Measurements from ENCODE around the gene FOXK2. TPM values are rescaled to one million over a fixed set of nuclear protein-coding genes. Genes with fewer than 3 reads are reported as not detected.

The FOXK2 gene
- total RNA-seq, 2 experiments from 2014 or later, result 58.1 to 75.4 TPM

- Mint-ChIP-seq H3K27me3 (no peaks in the 10 kb centered on the region), H3K4me3 (no peak overlapping the region), H3K27ac (no peak overlapping the region), H3K4me1 (peaks cover 10% of the 10 kb centered on the region), H3K36me3 (ENCODE audit: low read depth) (peaks cover 42% of the 10 kb centered on the region), H3K9me3 (ENCODE audit: low read depth) (no peaks in the 10 kb centered on the region)
- CTCF ChIA-PET, result interaction anchor here (0.6 to 1.2 kb wide), 3 partner anchors 19 to 258 kb away, joined by 3 to 6 read pairs (median 3); no protein-coding TSS in a partner anchor
- POLR2A ChIA-PET, result no interaction called here
- ATAC-seq, result no peak
- no peak for DNase-seq
- intact Hi-C loops (cut with DNase I, micrococcal nuclease), result no loop called here
Observed at GRCh38 chr17:82602986-82603710, 83.6 kb downstream of the FOXK2 start.

- Mint-ChIP-seq H3K27me3 (no peaks in the 10 kb centered on the region), H3K9me3 (ENCODE audit: low read depth) (no peaks in the 10 kb centered on the region), H3K4me1 (peaks cover 10% of the 10 kb centered on the region), H3K4me3 (no peak overlapping the region), H3K27ac (no peak overlapping the region), H3K36me3 (ENCODE audit: low read depth) (peaks cover 45% of the 10 kb centered on the region)
- CTCF ChIA-PET, result interaction anchor here (0.6 to 1.2 kb wide), 3 partner anchors 9 to 21 kb away, joined by 3 to 6 read pairs (median 5); no protein-coding TSS in a partner anchor
- intact Hi-C loops (cut with DNase I, micrococcal nuclease), result no loop called here
- peak; percentile 58 for DNase-seq
- peak; percentile 89 for ATAC-seq
- POLR2A ChIA-PET, result interaction anchor here (0.7 kb wide), 1 partner anchor 69 kb away, joined by 3 read pairs; no protein-coding TSS in a partner anchor
Observed at GRCh38 chr17:82603981-82604448, 84.5 kb downstream of the FOXK2 start.

GRCh38 chr17:82604532-82604931 is 85.0 kb downstream of the FOXK2 start:
- intact Hi-C loops (cut with DNase I, micrococcal nuclease), result no loop called here
- Mint-ChIP-seq H3K9me3 (ENCODE audit: low read depth) (no peaks in the 10 kb centered on the region), H3K27ac (no peak overlapping the region), H3K4me1 (peaks cover 10% of the 10 kb centered on the region), H3K36me3 (ENCODE audit: low read depth) (peaks cover 49% of the 10 kb centered on the region), H3K27me3 (no peaks in the 10 kb centered on the region), H3K4me3 (no peak overlapping the region)
- no peak for ATAC-seq
- POLR2A ChIA-PET, result no interaction called here
- no peak for DNase-seq
- CTCF ChIA-PET, result interaction anchor here (0.9 kb wide), 1 partner anchor 9 kb away, joined by 5 read pairs; no protein-coding TSS in a partner anchor

- intact Hi-C loops (cut with DNase I, micrococcal nuclease), result no loop called here
- POLR2A ChIA-PET, result no interaction called here
- Mint-ChIP-seq H3K4me1 (peaks cover 10% of the 10 kb centered on the region), H3K4me3 (no peak overlapping the region), H3K9me3 (ENCODE audit: low read depth) (no peaks in the 10 kb centered on the region), H3K27ac (no peak overlapping the region), H3K36me3 (ENCODE audit: low read depth) (peaks cover 52% of the 10 kb centered on the region), H3K27me3 (no peaks in the 10 kb centered on the region)
- DNase-seq (no peak), ATAC-seq (no peak)
- CTCF ChIA-PET, result no interaction called here
Observed at GRCh38 chr17:82605939-82606600, 86.5 kb downstream of the FOXK2 start.

GRCh38 chr17:82608816-82609215 is 89.3 kb downstream of the FOXK2 start:
- Mint-ChIP-seq H3K27me3 (no peaks in the 10 kb centered on the region), H3K4me1 (peaks cover 5% of the 10 kb centered on the region), H3K4me3 (no peak overlapping the region), H3K9me3 (ENCODE audit: low read depth) (no peaks in the 10 kb centered on the region), H3K27ac (peak overlapping the region; percentile 56), H3K36me3 (ENCODE audit: low read depth) (peaks cover 37% of the 10 kb centered on the region)
- POLR2A ChIA-PET, result interaction anchor here (0.5 kb wide), 1 partner anchor 209 kb away, joined by 3 read pairs; no protein-coding TSS in a partner anchor
- intact Hi-C loops (cut with DNase I, micrococcal nuclease), result no loop called here
- ATAC-seq (no peak), DNase-seq (no peak)
- CTCF ChIA-PET, result interaction anchor here (1.2 kb wide), 1 partner anchor 13 kb away, joined by 4 read pairs; no protein-coding TSS in a partner anchor

GRCh38 chr17:82609655-82610054 is 90.1 kb downstream of the FOXK2 start:
- Mint-ChIP-seq H3K36me3 (ENCODE audit: low read depth) (peaks cover 32% of the 10 kb centered on the region), H3K27me3 (no peaks in the 10 kb centered on the region), H3K27ac (no peak overlapping the region), H3K4me3 (no peak overlapping the region), H3K4me1 (no peaks in the 10 kb centered on the region), H3K9me3 (ENCODE audit: low read depth) (no peaks in the 10 kb centered on the region)
- POLR2A ChIA-PET, result no interaction called here
- ATAC-seq, result no peak
- no peak for DNase-seq
- CTCF ChIA-PET, result interaction anchor here (1.2 kb wide), 1 partner anchor 12 kb away, joined by 4 read pairs; no protein-coding TSS in a partner anchor
- intact Hi-C loops (cut with DNase I, micrococcal nuclease), result no loop called here

GRCh38 chr17:82611140-82612058 is 91.9 kb downstream of the FOXK2 start:
- H3K27ac Mint-ChIP-seq, result no peak overlapping the region
- peaks cover 35% of the 10 kb centered on the region for H3K36me3 Mint-ChIP-seq (ENCODE audit: low read depth)
- ATAC-seq, result peak; percentile 23
- intact Hi-C loops (cut with DNase I, micrococcal nuclease), result loop anchor here in 1 of 2 experiments (2.0 kb wide), 1 partner anchor 21 kb away; no protein-coding TSS in a partner anchor
- no peaks in the 10 kb centered on the region for H3K27me3 Mint-ChIP-seq
- ChIA-PET POLR2A (interaction anchor here (0.6 kb wide), 1 partner anchor 473 kb away, joined by 4 read pairs; no protein-coding TSS in a partner anchor), CTCF (no interaction called here)
- H3K9me3 Mint-ChIP-seq (ENCODE audit: low read depth), result no peaks in the 10 kb centered on the region
- no peaks in the 10 kb centered on the region for H3K4me1 Mint-ChIP-seq
- no peak for DNase-seq
- H3K4me3 Mint-ChIP-seq, result no peak overlapping the region

- H3K27ac Mint-ChIP-seq, result no peak overlapping the region
- no peaks in the 10 kb centered on the region for H3K9me3 Mint-ChIP-seq (ENCODE audit: low read depth)
- ChIA-PET POLR2A (no interaction called here), CTCF (interaction anchor here (0.7 kb wide), 1 partner anchor 22 kb away, joined by 3 read pairs; no protein-coding TSS in a partner anchor)
- intact Hi-C loops (cut with DNase I, micrococcal nuclease), result loop anchor here in 1 of 2 experiments (2.0 kb wide), 1 partner anchor 19 kb away; no protein-coding TSS in a partner anchor
- no peak overlapping the region for H3K4me3 Mint-ChIP-seq
- DNase-seq (no peak), ATAC-seq (peak; percentile 38)
- H3K27me3 Mint-ChIP-seq, result no peaks in the 10 kb centered on the region
- no peaks in the 10 kb centered on the region for H3K4me1 Mint-ChIP-seq
- H3K36me3 Mint-ChIP-seq (ENCODE audit: low read depth), result peaks cover 42% of the 10 kb centered on the region
Observed at GRCh38 chr17:82613283-82614094, 94.0 kb downstream of the FOXK2 start.

- no peak overlapping the region for H3K27ac Mint-ChIP-seq
- ChIA-PET CTCF (interaction anchor here (0.9 kb wide), 1 partner anchor 23 kb away, joined by 3 read pairs; no protein-coding TSS in a partner anchor), POLR2A (no interaction called here)
- no peaks in the 10 kb centered on the region for H3K9me3 Mint-ChIP-seq (ENCODE audit: low read depth)
- H3K27me3 Mint-ChIP-seq, result no peaks in the 10 kb centered on the region
- ATAC-seq (no peak), DNase-seq (no peak)
- intact Hi-C loops (cut with DNase I, micrococcal nuclease), result no loop called here
- H3K36me3 Mint-ChIP-seq (ENCODE audit: low read depth), result peaks cover 44% of the 10 kb centered on the region
- H3K4me3 Mint-ChIP-seq, result no peak overlapping the region
- H3K4me1 Mint-ChIP-seq, result no peaks in the 10 kb centered on the region
Observed at GRCh38 chr17:82614095-82614631, 94.6 kb downstream of the FOXK2 start.
